ENCODE measurements around the gene PIN1. TPM values are rescaled to one million over a fixed set of nuclear protein-coding genes. Genes with fewer than 3 reads are reported as not detected.

PIN1 gene
- 73.9 and 81.9 TPM in 2 replicates for total RNA-seq

DNA sequence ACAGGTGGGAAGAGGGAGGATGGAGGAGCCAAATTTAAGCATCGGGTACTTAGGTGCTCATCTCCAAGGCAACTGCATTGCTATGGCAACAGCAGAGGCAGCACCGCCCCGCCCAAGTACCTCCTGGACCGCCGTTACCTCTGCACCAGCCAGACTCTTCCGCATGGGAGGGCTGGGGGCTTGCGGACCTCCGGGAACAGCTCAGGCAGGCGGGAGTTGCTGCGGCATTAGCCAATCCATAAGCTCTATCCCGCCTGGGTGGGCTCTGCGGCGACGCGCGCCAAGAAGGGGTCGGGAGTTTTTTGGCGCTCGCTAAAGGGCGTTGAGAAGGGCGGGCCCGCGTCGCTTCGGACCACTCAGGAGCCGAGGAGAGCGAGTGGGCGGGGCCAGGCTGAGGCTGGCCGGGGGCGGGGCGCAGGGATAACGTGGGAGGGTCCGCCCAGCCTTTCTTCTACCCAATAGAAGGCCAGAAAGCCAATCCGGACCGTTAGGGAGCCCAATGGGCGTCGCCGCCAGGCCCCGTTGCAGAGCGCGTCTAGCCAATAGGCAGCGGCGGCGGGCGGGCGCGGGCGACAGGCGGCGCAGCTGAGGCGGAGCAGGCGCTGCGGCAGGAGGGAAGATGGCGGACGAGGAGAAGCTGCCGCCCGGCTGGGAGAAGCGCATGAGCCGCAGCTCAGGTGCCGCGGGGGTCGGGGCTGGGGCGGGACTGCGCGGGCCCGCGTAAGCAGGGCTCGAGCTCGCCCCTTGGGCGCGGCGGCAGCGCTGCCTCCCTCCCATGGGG, at the start of gene PIN1:
TSS of gene PIN1 (plus strand) at position 593 of the 781 bp plus-strand sequence. CDS start at position 620, 27 bp downstream.

GRCh38 chr19:9818734-9819595, 16.2 kb upstream of the PIN1 start, which contains the start of gene FBXL12:
Gene FBXL12, minus strand, starts transcription at chr19:9819079. Its CDS starts 266 bp downstream, at chr19:9818813.

GRCh38 chr19:9827289-9828238, 7.6 kb upstream of the PIN1 start, which contains the start of gene UBL5:
Gene UBL5, plus strand, starts transcription at chr19:9827918. Its CDS starts 420 bp downstream, at chr19:9828338.

Small RNA genes within 50 kb of the gene (small RNA-seq; reads per million reads assigned to genes)
- 1.4 reads per million, percentile 71 among the genes with 10 or more reads in this experiment for gene RF00156

Other genes starting within 250 kb of the PIN1 start
- gene ZNF561, start 214.1 kb upstream of the PIN1 start, total RNA-seq = 24.0 and 27.2 TPM in 2 replicates
- 22.0 and 25.8 TPM in 2 replicates for gene ZNF562, start 160.2 kb upstream of the PIN1 start, total RNA-seq
- 5.5 and 9.6 TPM in 2 replicates for gene ZNF846, start 66.6 kb upstream of the PIN1 start, total RNA-seq
- gene FBXL12, start 16.2 kb upstream of the PIN1 start, total RNA-seq = 19.2 and 19.8 TPM in 2 replicates
- 123 and 193 TPM in 2 replicates for gene UBL5, start 7.4 kb upstream of the PIN1 start, total RNA-seq
- 0.59 and 5.1 TPM in 2 replicates for gene OLFM2, start 101.2 kb downstream of the PIN1 start, total RNA-seq
- 11.1 and 18.7 TPM in 2 replicates for gene COL5A3, start 175.2 kb downstream of the PIN1 start, total RNA-seq
- gene RDH8, start 178.2 kb downstream of the PIN1 start, total RNA-seq = 0.39 TPM in 1 of 2 replicates, not detected in the other